Head of caudate nucleus (tissue), 42 donors: ENCODE measurements around the gene DNAL1.

Experiments used
- DNase-seq, 42 donors: peaks; one replicate each; pipeline versions ENCODE4 v3.0.0 to v3.0.0-alpha.2; 2020 to 2021; ENCODE audit warnings: mixed read lengths in 7 of 42
- intact Hi-C: fragments of 100-400 bp; cut with DNase I; formaldehyde crosslinking; loops from one replicate; pipeline ENCODE4 v1.15.0; 2022

DNAL1 gene

GRCh38 chr14:73644531-73645247 is at the start of gene DNAL1:
DNAL1 (plus strand) TSS chr14:73644986; CDS start chr14:73645040, 54 bp downstream.
- peak; percentile 86 to 97 (median 93) for DNase-seq
- intact Hi-C loops = loop anchor here (2.0 kb wide), 1 partner anchor 68 kb away; no protein-coding TSS in a partner anchor

GRCh38 chr14:73599499-73599898 is 45.3 kb upstream of the DNAL1 start:
- DNase-seq = no peak
- intact Hi-C loops = no loop called here

- DNase-seq = no peak
- intact Hi-C loops = no loop called here
Measured at GRCh38 chr14:73602994-73603393, 41.8 kb upstream of the DNAL1 start.

- no peak for DNase-seq
- intact Hi-C loops = no loop called here
Measured at GRCh38 chr14:73606271-73606670, 38.5 kb upstream of the DNAL1 start.

GRCh38 chr14:73607241-73607640 is 37.5 kb upstream of the DNAL1 start:
- intact Hi-C loops = no loop called here
- no peak for DNase-seq

- DNase-seq = peak in 16 of 42 donors; percentile 4 to 64 (median 31)
Measured at GRCh38 chr14:73610687-73611086, 34.1 kb upstream of the DNAL1 start.

GRCh38 chr14:73612339-73613045 is 32.3 kb upstream of the DNAL1 start, which contains the start of gene ACOT6:
ACOT6 (plus strand) TSS chr14:73612517; CDS start chr14:73612572, 55 bp downstream.
- intact Hi-C loops = no loop called here
- DNase-seq = peak; percentile 27 to 80 (median 66)

More at GRCh38 chr14:73610687-73611086, 34.1 kb upstream of the DNAL1 start:
- intact Hi-C loops = no loop called here

- intact Hi-C loops = no loop called here
- peak in 3 of 42 donors; percentile 18 to 34 (median 29) for DNase-seq
Measured at GRCh38 chr14:73613046-73613383, 31.8 kb upstream of the DNAL1 start.

GRCh38 chr14:73613419-73613963 is 31.3 kb upstream of the DNAL1 start:
- intact Hi-C loops = no loop called here
- no peak for DNase-seq

GRCh38 chr14:73616831-73617230 is 28.0 kb upstream of the DNAL1 start:
- intact Hi-C loops = no loop called here
- DNase-seq = no peak

- DNase-seq = no peak
- intact Hi-C loops = no loop called here
Measured at GRCh38 chr14:73619524-73619923, 25.3 kb upstream of the DNAL1 start.

- intact Hi-C loops = no loop called here
- no peak for DNase-seq
Measured at GRCh38 chr14:73620268-73620667, 24.5 kb upstream of the DNAL1 start.

GRCh38 chr14:73623504-73624054 is 21.2 kb upstream of the DNAL1 start:
- intact Hi-C loops = no loop called here
- DNase-seq = no peak

GRCh38 chr14:73625706-73626105 is 19.1 kb upstream of the DNAL1 start:
- intact Hi-C loops = no loop called here
- no peak for DNase-seq

- no peak for DNase-seq
- intact Hi-C loops = no loop called here
Measured at GRCh38 chr14:73627151-73627558, 17.6 kb upstream of the DNAL1 start.

GRCh38 chr14:73630009-73630780 is 14.6 kb upstream of the DNAL1 start:
- DNase-seq = no peak
- intact Hi-C loops = loop anchor here (5.0 kb wide), 1 partner anchor 123 kb away; no protein-coding TSS in a partner anchor

GRCh38 chr14:73633116-73634010 is 11.4 kb upstream of the DNAL1 start:
- peak; percentile 38 to 87 (median 66) for DNase-seq
- intact Hi-C loops = loop anchor here (5.0 kb wide), 1 partner anchor 126 kb away; no protein-coding TSS in a partner anchor
